GM18858 (cell line): ENCODE results near the gene CSF2RB.

Experiments used
- ATAC-seq: cut with Tn5 transposase; IDR thresholded peaks from one replicate; pipeline ENCODE4 v1.9.1; 2021; ENCODE audit not compliant: unreplicated experiment

CSF2RB gene

DNA sequence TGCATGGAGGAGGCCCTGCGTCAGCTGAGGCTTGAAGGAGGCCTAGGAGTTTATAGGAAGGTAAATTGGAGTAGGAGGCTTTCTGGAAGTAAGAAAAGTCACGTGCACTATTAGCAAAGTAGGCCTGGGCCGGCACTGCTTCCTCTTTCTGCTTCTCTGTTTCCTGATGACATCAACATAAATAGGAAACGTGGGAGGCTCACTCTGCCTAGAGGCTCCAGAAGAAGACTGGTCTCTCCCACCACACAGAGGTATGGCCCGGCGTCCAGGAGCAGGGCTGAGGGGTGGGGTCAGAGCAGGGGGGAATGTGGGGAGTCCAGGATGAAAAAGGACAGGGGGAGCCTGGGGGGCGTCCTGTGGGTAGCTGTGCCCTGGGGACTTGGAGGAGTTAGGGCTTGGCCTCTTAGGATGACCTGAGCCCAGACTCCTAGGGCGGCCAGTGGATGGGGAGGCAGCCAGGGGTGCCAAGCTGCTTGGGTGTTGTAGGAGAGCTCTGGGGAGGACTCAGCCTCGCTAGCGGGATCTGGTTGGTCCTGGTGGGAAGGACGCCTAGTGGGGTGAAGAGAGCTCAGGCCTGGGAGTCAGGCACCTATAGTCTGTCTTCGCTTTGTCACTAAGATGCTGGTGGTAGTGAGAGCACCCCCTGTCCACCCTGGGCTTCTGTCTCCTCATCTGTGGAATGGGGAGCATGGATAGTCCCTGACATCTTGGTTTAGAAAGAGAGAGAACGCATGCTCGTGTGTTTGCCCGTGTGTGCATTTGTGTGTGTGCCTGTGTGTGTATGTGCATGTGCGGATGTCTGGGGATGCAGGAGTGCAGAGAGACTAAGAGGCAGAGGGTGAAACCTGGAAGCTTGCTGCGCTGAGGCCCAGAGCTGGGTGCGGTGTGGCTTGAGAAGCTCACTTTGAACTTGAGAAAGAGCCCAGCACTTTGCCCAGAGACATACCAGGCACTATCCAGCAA is at the start of gene CSF2RB:
TSS of gene CSF2RB (plus strand) at position 202 of the 963 bp plus-strand sequence. CDS start 8,580 bp downstream, outside the sequence.
- no peak for ATAC-seq

DNA sequence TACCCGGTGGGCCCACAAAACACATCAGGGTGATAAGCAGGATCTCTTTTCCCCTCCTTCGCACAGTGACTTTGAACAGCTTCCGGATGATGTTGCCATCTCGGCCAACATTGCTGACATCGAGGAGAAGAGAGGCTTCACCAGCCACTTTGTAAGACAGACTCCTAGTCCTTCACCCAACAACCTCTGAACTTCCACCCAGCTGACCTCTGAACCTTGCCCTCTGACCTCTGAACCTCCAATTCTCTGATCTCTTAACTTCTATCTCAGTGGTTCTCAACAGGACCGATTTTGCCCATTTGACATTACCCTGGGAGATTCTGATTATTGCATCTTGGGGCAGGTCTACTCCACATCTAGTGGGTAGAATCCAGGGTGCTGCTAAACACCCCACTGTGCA is 49.4 kb upstream of the CSF2RB start:
- ATAC-seq: no peak

DNA sequence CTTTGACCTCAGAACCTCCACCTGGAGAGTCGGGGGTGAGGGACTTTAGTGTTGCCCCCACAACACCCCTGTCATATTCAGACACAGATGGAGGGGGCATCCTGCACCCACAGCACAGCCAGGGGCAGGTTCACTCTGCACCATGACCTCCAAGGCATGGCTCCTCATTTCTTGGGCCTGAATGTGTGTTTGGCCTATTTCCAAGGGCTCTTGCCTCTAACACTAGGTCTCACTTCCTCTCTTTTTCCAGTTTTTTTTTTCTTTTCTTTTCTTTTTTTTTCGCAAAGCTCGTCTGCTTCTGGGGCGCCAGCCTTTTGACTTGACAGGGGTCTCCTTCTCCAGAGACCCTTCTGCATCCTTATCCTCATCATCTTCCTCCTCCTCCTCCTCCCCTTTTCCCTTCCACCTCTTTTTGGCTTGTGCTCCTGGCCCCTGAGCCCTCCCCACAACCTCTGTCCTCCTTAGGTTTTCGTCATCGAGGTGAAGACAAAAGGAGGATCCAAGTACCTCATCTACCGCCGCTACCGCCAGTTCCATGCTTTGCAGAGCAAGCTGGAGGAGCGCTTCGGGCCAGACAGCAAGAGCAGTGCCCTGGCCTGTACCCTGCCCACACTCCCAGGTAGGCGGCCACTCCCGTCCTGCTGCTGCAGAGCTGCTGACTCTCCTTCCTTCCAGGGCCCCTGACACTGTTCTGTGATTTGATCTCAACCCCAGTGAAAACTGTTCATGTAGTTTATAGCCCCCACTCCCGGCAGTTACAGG is 48.8 kb upstream of the CSF2RB start:
- no peak for ATAC-seq

DNA sequence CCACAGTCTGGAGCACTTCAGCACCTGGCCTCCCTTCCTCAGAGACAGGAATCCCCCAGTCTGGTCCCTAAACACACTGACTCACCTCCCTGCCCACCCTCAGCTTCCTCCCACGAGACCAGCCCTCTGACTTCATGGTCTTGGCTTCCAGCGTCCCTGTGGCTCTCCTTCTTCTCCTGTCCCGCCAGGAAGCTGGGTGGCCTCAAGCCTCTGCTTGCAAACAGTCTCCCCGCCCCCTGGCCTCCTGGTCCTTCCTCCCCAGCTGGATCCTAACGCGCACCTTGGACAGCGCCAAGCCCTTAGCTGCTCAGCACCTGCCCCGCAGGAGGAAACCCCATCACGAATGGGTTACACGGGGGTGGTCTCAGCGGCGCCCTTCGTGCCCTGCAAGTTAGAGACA is 48.1 kb upstream of the CSF2RB start:
- ATAC-seq: no peak

DNA sequence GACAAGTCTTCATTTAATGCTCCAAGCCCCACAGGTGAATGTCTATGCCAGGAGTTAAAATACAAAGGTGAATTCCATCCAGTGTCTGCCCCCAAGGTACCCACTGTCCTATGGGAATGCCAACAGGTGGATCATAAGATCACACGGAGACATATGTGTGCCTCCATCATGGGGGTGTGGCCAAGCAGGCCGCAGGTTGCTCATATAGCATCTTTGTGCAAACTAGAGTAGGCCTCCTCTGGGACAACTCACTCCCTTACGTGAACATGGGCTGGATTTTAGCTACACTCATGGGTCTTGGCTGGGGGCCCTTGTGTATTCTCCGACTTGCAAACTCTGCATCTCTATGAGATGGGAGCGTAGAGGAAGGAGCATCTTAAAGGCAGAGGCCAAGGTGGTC is 45.7 kb upstream of the CSF2RB start:
- ATAC-seq: no peak

DNA sequence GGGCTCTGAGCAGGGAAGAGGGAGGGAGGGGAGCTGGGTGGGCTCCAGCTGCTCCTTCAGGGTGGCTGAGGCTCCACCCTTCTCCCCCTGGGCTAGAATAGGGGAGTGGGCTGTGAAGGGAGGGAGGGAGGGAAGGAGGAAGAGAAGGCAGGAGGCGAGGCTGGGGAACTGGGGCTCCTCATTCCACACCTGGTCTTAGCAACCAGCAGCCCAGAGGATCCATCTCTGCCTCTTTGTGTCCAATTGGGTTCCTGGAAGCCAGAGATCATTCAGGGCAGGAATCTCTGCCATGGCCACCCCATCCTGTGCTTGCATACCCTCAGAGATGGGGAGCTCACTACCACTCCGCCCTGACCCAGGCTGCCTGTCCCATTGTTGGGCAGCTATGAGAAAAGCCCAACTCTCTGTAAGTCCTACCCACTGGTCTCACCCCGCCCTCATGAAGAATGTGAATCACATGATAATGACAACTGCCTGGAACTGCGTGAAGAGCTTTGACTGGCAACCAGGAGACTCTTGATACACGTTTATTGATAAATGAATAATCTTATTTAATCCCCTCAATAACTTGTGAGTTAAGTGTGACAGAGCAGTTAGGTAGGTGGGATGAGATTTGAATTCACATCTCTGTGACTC is 44.8 kb upstream of the CSF2RB start:
- ATAC-seq: no peak

DNA sequence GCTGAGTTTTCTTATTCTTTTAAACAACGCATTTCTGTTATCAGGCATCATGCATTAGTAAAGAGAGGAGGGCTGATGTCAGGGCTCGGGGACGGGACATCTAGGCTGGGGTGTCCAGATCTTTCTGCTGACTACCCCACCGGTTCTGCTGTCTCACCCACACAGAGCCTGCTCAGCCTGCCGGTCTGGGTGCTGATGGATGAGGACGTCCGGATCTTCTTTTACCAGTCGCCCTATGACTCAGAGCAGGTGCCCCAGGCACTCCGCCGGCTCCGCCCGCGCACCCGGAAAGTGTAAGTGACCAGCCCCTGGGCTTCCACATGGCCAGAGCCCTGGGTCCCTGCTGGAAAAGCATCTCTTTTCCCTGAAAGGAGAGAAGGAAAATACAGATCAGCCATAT is 43.2 kb upstream of the CSF2RB start:
- no peak for ATAC-seq

DNA sequence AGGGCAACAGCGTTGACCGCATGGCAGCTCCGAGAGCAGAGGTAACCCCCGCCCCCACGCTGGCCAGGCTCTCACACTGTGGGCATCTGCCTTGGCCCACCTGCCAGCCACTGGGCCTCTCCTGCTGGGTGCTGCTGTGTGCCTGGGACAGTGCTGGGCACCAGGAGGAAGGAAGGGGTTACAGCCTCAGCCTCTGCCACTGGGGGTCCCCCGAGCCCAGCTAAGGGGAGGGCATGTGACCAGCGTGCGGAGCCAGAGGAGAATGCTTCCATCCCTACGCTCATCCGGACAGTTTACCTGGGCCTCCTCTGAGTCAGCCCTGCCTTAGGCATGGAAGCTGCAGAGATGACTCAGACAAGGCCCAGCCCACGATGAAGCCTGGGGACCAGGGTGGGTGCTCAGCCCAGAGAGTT is 41.8 kb upstream of the CSF2RB start:
- ATAC-seq: no peak

DNA sequence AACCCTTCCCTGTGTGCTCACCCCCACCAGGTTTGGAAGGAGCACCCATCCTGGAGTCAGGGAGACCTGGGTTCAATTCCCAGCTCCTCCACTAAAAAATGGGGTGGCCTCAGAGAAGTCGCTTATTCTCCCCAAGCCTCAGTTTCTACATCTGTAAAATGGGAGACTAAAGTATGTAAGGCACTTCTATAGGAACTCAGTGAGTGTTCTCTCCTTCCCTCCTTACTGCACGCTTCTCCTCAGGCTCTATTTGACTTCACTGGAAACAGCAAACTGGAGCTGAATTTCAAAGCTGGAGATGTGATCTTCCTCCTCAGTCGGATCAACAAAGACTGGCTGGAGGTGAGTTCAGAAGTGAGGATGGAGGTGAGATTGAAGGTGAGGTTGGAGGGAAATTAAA is 41.3 kb upstream of the CSF2RB start:
- no peak for ATAC-seq

DNA sequence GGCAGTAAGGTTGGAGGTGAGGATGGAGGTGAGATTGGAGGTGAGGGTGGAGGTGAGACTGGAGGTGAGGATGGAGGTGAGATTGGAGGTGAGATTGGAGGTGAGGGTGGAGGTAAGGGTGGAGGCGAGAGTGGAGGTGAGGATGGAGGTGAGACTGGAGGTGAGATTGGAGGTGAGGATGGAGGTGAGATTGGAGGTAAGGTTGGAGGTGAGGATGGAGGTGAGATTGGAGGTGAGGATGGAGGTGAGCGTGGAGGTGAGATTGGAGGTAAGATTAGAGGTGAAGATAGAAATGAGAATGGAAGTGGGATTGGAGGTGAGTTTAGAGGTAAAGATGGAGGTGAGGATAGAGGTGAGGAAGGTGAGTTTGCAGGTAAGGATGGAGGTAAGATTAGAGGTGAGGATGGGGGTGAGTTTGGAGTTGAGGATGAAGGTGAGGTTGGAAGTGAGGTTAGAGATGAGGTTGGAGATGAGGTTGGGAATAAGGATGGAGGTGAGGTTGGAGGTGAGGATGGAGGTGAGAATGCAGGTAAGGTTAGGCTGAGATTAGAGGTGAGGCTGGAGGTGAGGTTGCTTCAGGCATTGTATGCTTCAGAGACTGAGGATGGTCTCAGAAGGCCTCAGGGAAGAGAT is 40.4 kb upstream of the CSF2RB start:
- no peak for ATAC-seq

DNA sequence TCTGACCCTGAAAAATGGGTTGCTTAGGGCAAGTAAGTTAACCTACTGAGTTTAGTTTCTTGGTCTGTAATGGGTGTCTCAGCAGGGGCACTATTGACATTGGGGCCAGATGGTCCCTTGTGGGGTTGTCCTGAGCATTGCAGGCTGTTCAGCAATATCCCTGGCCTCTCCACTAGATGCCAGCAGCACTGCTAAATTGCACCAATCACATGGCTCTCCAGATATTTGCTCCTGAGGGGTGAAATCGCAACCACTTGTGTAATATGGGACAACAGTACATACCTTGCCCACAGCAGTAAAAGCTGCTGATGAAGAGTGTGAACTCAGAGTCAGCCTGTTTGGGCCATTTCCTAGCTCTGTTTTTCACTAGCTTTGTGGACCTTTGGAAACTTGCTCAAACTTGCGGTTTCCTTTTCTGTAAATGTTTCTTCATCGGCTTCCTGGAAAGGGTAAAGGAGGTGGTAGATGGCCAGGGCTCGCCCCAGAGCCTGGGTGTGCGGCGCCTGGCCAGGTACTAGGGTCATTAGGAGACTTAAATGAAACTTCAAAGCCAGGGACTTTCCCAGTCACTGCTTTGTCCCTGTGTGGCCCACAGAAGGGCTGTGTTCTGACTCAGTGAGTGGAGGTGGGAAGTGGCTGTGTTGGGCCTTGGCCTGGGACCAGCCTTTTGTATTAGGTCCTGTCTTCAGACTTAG is 39.7 kb upstream of the CSF2RB start:
- ATAC-seq: no peak

DNA sequence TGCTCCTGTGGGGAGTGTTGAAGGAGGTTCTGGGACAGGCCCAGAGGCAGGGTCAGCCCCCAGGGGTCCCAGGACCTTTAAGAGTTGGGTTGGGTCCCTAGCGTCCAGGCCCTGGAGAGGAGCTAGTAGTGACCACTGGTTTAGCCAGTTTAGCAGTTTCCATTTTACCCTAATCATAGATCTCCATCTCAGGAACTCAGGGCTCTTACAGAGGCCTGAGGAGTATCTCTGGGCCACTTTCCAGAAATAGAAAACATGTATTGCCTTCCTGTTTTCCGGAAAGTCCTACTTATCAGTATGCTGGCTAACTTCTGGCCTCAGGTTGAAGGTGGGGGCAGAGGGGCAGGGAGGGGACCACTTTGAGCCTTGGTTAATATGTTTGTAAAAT is 39.1 kb upstream of the CSF2RB start:
- no peak for ATAC-seq

DNA sequence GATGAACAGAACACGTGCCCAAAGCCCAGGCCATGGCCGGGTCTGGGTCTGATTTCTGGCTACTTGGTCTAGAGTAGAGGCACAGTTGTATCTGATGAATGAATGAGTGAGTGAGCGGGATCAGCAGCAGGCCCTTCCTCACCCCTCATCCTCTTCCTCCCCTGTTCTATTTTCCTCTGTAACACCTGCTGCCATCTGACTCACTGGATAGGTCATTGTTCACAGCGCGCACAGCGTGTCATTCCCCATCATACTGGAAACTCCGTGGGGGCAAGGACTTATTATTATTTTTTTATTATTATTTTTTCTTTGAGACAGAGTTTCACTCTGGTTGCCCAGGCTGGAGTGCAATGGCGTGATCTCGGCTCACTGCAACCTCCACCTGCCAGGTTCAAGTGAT is 38.7 kb upstream of the CSF2RB start:
- no peak for ATAC-seq

DNA sequence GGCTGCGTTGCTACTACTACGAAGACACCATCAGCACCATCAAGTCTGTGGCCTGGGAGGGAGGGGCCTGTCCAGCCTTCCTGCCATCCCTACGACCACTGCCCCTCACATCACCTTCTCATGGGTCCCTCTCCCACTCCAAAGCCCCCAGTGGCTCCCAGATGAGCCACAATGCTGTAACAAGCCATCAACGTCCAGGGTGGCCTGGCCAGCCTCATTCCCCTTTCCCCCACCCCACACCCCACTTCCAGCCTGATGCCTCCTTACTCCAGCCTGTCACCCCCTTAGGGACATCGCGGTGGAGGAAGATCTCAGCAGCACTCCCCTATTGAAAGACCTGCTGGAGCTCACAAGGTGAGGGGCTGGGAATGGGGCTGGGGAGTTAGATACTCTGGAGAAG is 37.7 kb upstream of the CSF2RB start:
- no peak for ATAC-seq

DNA sequence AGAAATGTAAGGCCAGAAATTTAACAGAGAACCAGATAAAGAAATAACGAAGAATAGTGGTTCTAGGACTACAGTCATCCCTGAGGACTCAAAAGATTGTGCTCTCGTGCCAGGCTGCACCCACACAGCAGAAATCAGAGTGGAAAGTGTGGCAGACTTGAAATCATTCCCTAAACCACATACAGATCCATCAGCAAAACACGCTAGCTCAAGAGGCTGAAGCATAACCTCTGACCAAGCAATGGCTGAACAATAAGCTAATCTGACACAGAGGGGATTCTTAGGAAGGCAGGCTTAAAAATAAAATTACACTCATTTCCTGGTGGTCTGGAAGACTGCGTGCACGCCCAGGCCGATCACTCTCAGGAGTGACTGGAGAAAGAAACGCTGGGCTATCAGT is 33.7 kb upstream of the CSF2RB start:
- ATAC-seq: no peak

DNA sequence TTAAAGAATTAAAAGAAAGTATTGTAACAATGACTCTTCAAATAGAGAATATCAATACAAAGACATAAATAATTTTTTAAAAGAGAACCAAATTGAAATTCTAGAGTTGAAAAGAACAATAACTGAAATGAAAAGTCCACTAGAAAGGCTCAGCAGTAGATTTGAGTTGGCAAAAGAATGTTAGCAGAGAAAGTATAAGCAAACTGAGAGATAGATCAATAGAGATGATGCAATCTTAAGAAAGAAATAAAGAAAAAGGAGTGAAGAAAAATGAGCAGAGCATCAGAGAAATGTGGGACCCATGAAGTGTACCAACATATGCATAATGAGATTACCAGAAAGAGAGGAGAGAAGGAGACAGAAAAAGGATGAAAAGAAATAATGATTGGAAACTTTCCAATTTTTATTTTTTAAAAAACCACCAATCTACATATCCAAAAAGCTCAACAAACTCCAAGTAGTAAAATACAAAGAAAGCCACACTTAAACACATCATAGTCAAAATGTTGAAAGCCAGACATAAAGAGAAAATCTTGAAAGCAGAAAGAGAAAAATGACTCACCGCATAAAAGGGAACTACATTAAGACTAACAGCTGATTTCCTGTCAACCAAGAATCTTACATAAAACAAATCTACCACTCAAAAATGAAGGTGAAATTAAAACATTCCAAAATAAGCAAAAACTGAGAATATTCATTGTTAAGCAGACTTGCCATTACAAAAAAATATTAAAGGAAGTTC is 31.8 kb upstream of the CSF2RB start:
- ATAC-seq: no peak

DNA sequence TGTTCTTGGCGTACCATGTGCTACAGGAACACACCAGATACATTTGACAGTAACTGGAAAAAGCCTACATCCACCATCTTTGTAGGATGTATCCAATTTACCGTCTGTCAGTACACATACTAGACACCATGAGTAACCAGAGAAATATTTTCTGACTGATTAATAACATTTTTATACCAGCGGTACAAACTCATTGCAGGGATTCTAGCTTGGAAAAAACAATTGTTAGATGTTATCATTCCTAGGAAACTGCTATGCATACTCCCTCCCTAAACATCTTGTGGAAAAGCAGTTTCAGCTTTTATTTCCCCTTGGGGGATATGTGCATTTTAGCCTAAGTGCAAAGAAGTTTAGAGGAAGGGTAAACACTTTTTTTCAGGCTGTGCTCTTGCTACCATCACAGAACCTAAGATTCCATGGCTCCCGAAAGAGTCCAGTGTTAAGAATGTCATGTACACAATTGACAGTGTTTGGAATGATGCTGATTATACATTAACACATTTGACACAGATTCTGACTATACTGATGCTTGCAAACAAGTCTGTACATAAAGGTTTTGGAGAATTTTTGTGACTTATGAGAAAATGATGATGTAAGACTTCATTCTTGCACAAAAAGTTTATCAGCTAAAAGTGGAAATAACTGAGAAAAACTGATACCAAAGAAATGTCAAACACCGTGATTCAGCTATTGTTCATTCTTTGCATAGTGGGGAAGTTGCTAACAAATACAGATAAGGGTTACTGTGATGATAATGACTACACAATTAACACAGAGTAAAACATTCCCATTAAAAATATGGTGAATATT is 28.9 kb upstream of the CSF2RB start:
- ATAC-seq: no peak

DNA sequence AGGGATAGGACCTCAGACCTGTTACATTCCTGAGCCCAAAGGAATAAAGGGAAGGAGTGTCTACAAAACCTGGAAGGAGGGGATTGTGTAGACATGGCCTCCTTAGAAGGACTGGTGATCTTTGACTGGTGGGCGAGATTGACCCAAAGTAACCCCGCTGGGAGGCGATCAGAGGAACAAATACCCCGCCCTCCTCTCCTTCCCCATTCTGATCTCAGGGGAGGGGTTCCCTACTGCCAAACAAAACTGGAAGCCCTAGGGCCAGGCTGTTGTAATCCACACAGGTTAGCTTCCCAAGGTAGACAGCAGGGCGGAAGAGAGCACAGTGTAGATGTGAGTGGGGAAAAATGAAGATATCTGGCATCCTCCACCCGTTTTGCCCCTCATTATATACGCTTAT is 28.0 kb upstream of the CSF2RB start:
- no peak for ATAC-seq

DNA sequence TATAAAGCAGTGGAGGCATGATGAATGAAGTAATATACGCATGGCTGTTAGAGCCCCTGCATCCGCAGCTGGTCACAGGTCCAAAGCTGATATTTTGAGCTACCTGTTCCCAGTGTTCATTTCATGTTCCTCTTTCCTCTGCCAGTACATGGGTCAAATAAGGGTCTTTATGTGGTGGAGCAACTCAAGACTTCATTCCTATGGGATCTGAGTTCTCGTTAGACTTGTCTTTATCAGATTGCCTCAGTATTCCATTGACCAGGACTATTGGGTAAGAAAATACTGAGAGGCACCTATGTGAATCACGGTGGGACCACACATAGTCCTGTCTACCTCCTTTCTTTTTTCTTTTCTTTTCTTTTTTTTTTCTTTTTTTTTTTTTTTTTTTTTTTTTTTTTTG is 27.4 kb upstream of the CSF2RB start:
- ATAC-seq: no peak
